H1 (cell line): Measurements from ENCODE around the gene SFXN2. TPM values are rescaled to one million over a fixed set of nuclear protein-coding genes. Genes with fewer than 3 reads are reported as not detected.

Source experiments
- GABPA ChIP-seq: IDR thresholded peaks from 2 replicates; pipeline ENCODE4 v1.6.1; 2011; ENCODE audit warnings: mild to moderate bottlenecking, low read length, moderate library complexity, borderline replicate concordance; ENCODE audit not compliant: insufficient read depth
- POU5F1 ChIP-seq: IDR thresholded peaks from 2 replicates; pipeline ENCODE4 v1.6.1; 2011; ENCODE audit warnings: low read depth, mild to moderate bottlenecking, low read length, moderate library complexity
- SAP30 ChIP-seq: fragments of 300-600 bp; sonication (generic); IDR thresholded peaks from 2 replicates; pipeline ENCODE4 v1.7.1; 2012; ENCODE audit warnings: low read length, moderate library complexity, mild to moderate bottlenecking, inconsistent platforms; ENCODE audit not compliant: insufficient read depth, insufficient replicate concordance
- SIRT6 ChIP-seq: IDR thresholded peaks from one replicate; pipeline ENCODE4 v1.7.1; 2012; ENCODE audit warnings: low read length, inconsistent platforms
- SP2 ChIP-seq: IDR thresholded peaks from 2 replicates; pipeline ENCODE4 v1.6.1; 2012; ENCODE audit warnings: mild to moderate bottlenecking, low read length, inconsistent platforms
- TAF7 ChIP-seq: optimal IDR thresholded peaks from 2 replicates; pipeline ENCODE3; 2011; ENCODE audit warnings: low read depth, mild to moderate bottlenecking, inconsistent platforms, low read length, moderate library complexity, borderline replicate concordance
- TEAD4 ChIP-seq: IDR thresholded peaks from 2 replicates; pipeline ENCODE4 v1.6.1; 2012; ENCODE audit warnings: low read depth, low read length, inconsistent platforms, mixed read lengths
- YY1 ChIP-seq: IDR thresholded peaks from 2 replicates; pipeline ENCODE4 v1.6.1; 2011; ENCODE audit warnings: low read depth, mild to moderate bottlenecking, low read length
- polyA plus RNA-seq, 7 experiments: library from polyadenylated mRNA; depleted of rRNA in 3 of 7; stranded (reverse) in 5 of 7; unstranded in 2 of 7; fragments of >200 nt in 5 of 7; fragments of 200-250 nt in 2 of 7; gene quantifications; 1 replicate in 5 of 7; 2 replicates in 1 of 7; 4 replicates in 1 of 7; pipeline versions ENCODE4 v1.2.1 to v1.2.3, GENCODE V29; 2011 to 2013; ENCODE audit warnings: missing spikeins in 2 of 7, mixed read lengths in 2 of 7
- total RNA-seq: library from RNA; stranded (reverse); fragmentation: NEBNext Ultra II Directional; extraction: Animal tissue kit (Norgen Biotek cat#: 25700); gene quantifications from 2 replicates; pipeline ENCODE4 v1.2.1, GENCODE V29; 2021
- TF ChIP-seq, protein P1 (sequence below): fragments of 300-600 bp; sonication (generic); IDR thresholded peaks from 2 replicates; pipeline ENCODE4 v1.7.1; 2012; ENCODE audit warnings: low read length, moderate library complexity, mild to moderate bottlenecking, inconsistent platforms; ENCODE audit not compliant: insufficient replicate concordance
- TF ChIP-seq, protein P2 (sequence below): IDR thresholded peaks from 2 replicates; pipeline ENCODE4 v1.6.1; 2012; ENCODE audit warnings: inconsistent platforms

SFXN2 gene
- total and polyA plus RNA-seq, 2 of the 8 experiments (the other 6 are each of a cell fraction or from before 2014, with no cell fraction given): 20.5 to 23.5 TPM

DNA sequence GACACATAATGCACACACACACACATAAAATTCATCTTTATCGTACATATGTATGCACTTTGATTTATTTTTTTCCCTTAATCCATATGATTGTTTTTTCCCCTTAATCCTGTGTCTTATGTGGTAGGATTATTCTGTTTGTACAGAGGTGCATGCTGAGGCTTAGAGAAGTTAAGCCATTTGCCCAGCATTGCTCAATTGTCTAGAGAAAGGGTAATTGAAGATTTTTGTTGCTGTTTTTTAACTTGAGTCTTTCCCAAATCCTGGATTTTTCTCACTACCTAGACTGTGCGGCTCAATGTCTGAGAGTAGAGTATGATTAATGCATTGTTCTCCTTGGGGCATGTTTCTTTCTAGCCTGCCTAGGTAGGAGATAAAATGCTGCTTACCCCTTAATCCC is 64.3 kb downstream of the SFXN2 start (continued):
- TF ChIP-seq, protein P1, sequence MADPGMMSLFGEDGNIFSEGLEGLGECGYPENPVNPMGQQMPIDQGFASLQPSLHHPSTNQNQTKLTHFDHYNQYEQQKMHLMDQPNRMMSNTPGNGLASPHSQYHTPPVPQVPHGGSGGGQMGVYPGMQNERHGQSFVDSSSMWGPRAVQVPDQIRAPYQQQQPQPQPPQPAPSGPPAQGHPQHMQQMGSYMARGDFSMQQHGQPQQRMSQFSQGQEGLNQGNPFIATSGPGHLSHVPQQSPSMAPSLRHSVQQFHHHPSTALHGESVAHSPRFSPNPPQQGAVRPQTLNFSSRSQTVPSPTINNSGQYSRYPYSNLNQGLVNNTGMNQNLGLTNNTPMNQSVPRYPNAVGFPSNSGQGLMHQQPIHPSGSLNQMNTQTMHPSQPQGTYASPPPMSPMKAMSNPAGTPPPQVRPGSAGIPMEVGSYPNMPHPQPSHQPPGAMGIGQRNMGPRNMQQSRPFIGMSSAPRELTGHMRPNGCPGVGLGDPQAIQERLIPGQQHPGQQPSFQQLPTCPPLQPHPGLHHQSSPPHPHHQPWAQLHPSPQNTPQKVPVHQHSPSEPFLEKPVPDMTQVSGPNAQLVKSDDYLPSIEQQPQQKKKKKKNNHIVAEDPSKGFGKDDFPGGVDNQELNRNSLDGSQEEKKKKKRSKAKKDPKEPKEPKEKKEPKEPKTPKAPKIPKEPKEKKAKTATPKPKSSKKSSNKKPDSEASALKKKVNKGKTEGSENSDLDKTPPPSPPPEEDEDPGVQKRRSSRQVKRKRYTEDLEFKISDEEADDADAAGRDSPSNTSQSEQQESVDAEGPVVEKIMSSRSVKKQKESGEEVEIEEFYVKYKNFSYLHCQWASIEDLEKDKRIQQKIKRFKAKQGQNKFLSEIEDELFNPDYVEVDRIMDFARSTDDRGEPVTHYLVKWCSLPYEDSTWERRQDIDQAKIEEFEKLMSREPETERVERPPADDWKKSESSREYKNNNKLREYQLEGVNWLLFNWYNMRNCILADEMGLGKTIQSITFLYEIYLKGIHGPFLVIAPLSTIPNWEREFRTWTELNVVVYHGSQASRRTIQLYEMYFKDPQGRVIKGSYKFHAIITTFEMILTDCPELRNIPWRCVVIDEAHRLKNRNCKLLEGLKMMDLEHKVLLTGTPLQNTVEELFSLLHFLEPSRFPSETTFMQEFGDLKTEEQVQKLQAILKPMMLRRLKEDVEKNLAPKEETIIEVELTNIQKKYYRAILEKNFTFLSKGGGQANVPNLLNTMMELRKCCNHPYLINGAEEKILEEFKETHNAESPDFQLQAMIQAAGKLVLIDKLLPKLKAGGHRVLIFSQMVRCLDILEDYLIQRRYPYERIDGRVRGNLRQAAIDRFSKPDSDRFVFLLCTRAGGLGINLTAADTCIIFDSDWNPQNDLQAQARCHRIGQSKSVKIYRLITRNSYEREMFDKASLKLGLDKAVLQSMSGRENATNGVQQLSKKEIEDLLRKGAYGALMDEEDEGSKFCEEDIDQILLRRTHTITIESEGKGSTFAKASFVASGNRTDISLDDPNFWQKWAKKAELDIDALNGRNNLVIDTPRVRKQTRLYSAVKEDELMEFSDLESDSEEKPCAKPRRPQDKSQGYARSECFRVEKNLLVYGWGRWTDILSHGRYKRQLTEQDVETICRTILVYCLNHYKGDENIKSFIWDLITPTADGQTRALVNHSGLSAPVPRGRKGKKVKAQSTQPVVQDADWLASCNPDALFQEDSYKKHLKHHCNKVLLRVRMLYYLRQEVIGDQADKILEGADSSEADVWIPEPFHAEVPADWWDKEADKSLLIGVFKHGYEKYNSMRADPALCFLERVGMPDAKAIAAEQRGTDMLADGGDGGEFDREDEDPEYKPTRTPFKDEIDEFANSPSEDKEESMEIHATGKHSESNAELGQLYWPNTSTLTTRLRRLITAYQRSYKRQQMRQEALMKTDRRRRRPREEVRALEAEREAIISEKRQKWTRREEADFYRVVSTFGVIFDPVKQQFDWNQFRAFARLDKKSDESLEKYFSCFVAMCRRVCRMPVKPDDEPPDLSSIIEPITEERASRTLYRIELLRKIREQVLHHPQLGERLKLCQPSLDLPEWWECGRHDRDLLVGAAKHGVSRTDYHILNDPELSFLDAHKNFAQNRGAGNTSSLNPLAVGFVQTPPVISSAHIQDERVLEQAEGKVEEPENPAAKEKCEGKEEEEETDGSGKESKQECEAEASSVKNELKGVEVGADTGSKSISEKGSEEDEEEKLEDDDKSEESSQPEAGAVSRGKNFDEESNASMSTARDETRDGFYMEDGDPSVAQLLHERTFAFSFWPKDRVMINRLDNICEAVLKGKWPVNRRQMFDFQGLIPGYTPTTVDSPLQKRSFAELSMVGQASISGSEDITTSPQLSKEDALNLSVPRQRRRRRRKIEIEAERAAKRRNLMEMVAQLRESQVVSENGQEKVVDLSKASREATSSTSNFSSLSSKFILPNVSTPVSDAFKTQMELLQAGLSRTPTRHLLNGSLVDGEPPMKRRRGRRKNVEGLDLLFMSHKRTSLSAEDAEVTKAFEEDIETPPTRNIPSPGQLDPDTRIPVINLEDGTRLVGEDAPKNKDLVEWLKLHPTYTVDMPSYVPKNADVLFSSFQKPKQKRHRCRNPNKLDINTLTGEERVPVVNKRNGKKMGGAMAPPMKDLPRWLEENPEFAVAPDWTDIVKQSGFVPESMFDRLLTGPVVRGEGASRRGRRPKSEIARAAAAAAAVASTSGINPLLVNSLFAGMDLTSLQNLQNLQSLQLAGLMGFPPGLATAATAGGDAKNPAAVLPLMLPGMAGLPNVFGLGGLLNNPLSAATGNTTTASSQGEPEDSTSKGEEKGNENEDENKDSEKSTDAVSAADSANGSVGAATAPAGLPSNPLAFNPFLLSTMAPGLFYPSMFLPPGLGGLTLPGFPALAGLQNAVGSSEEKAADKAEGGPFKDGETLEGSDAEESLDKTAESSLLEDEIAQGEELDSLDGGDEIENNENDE: no peak
- TF ChIP-seq, protein P2, sequence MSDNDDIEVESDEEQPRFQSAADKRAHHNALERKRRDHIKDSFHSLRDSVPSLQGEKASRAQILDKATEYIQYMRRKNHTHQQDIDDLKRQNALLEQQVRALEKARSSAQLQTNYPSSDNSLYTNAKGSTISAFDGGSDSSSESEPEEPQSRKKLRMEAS: no peak
- TF ChIP-seq YY1: no peak
- no peak for TF ChIP-seq POU5F1
- TF ChIP-seq TEAD4: no peak
- TF ChIP-seq SP2: no peak
- TF ChIP-seq SIRT6: no peak
- no peak for TF ChIP-seq SAP30
- no peak for TF ChIP-seq GABPA
- no peak for TF ChIP-seq TAF7
